Mucosa of descending colon (tissue), 3 donors: Measurements from ENCODE around the gene SEMA3E. TPM values are rescaled to one million over a fixed set of nuclear protein-coding genes. Genes with fewer than 3 reads are reported as not detected.

ENCODE experiments used
- ATAC-seq: fragments of 200-7000 bp; cut with Tn5 transposase; one replicate; pipeline ENCODE4 v1.9.1; 2020; ENCODE audit warnings: mild to moderate bottlenecking, moderate library complexity
- DNase-seq, 3 donors: peaks; one replicate each; pipeline ENCODE4 v3.0.0-alpha.2; 2020
- H3K36me3 ChIP-seq: fragments of 200-600 bp; one replicate; pipeline ENCODE4 v1.8.0; 2021; ENCODE audit warnings: low read depth, mild to moderate bottlenecking
- H3K4me1 ChIP-seq: fragments of 200-600 bp; one replicate; pipeline ENCODE4 v1.8.0; 2021; ENCODE audit warnings: low read depth, mild to moderate bottlenecking
- H3K4me3 ChIP-seq: fragments of 200-600 bp; one replicate; pipeline ENCODE4 v1.8.0; 2021; ENCODE audit warnings: mild to moderate bottlenecking
- H3K9me3 ChIP-seq: fragments of 200-600 bp; one replicate; pipeline ENCODE4 v1.8.0; 2021; ENCODE audit warnings: mild to moderate bottlenecking
- intact Hi-C, 2 donors: fragments of 100-400 bp; cut with DNase I in 1 of 2; cut with micrococcal nuclease in 1 of 2; formaldehyde crosslinking; loops; one replicate each; pipeline versions ENCODE4 v1.11.0 to v1.11.1; 2022; cut with DNase I, micrococcal nuclease
- total RNA-seq, 3 donors: library from RNA; stranded (reverse); fragmentation: NEBNext Ultra II Directional in 2 of 3; extraction: Animal tissue kit (Norgen Biotek cat#: 25700) in 2 of 3; gene quantifications; one replicate each; pipeline versions ENCODE4 v1.2.1 to v1.2.4, GENCODE V29; 2021 to 2023
- TF ChIP-seq, protein P1 (sequence below): fragments of 200-600 bp; IDR thresholded peaks from one replicate; pipeline ENCODE4 v1.8.0; 2022; ENCODE audit warnings: antibody characterized with exemption, mild to moderate bottlenecking
- donor health status: DM: no; HTN: no; CAD: no; lungs with moderate emphysema.
- donor health status: DM: no; HTN: no; CAD: no.
- donor health status: DM: no; HTN: yes; CAD: no.

SEMA3E gene
- total RNA-seq, 3 donors from 2014 or later = 1.7 to 5.8 (median 2.7) TPM

DNA sequence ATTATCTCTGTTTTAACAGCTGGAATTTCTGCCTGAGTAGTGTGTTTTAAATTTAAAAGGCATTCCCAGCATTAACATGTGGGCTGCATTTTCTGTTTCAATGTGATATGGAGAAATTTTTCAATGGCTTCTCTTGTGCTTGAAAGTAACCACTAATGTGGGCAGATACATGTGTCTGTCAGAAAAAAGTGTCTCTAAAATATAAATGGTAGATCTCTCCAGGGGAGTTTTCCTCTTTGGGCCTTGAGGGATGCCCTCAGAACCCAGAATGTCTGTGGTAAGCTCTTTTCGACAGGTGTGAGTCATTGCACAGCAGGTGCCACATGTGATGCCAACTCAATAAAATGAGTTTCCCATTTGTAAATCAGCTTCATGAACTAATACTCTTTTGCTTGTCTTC, 221.1 kb downstream of the SEMA3E start:
- H3K9me3 ChIP-seq = no peaks in the 10 kb centered on the region
- ATAC-seq = no peak
- intact Hi-C loops = no loop called here
- H3K36me3 ChIP-seq = no peaks in the 10 kb centered on the region
- H3K4me1 ChIP-seq = no peaks in the 10 kb centered on the region
- no peak for DNase-seq
- TF ChIP-seq, protein P1, sequence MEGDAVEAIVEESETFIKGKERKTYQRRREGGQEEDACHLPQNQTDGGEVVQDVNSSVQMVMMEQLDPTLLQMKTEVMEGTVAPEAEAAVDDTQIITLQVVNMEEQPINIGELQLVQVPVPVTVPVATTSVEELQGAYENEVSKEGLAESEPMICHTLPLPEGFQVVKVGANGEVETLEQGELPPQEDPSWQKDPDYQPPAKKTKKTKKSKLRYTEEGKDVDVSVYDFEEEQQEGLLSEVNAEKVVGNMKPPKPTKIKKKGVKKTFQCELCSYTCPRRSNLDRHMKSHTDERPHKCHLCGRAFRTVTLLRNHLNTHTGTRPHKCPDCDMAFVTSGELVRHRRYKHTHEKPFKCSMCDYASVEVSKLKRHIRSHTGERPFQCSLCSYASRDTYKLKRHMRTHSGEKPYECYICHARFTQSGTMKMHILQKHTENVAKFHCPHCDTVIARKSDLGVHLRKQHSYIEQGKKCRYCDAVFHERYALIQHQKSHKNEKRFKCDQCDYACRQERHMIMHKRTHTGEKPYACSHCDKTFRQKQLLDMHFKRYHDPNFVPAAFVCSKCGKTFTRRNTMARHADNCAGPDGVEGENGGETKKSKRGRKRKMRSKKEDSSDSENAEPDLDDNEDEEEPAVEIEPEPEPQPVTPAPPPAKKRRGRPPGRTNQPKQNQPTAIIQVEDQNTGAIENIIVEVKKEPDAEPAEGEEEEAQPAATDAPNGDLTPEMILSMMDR = no peak
- H3K4me3 ChIP-seq = no peak overlapping the region

DNA sequence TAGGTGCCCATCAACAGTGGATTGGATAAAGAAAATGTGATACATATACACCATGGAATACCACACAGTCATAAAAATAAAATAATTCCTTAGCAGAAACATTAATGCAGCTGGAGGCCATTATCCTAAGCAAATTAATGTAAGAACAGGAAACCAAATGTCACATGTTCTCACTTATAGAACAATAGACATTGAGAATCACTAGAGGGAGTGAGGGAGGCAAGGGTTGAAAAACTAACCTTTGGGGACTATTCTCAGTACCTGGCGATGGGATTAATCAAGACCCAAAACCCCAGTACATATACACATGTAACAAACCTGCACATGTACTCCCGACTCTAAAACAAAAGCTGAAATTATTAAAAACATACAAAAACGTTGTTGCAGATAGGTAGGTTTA, 222.6 kb downstream of the SEMA3E start:
- H3K36me3 ChIP-seq = no peaks in the 10 kb centered on the region
- no peak for ATAC-seq
- no peak overlapping the region for H3K4me3 ChIP-seq
- TF ChIP-seq, protein P1 = no peak
- H3K4me1 ChIP-seq = no peaks in the 10 kb centered on the region
- no peaks in the 10 kb centered on the region for H3K9me3 ChIP-seq
- no peak for DNase-seq
- intact Hi-C loops = no loop called here

DNA sequence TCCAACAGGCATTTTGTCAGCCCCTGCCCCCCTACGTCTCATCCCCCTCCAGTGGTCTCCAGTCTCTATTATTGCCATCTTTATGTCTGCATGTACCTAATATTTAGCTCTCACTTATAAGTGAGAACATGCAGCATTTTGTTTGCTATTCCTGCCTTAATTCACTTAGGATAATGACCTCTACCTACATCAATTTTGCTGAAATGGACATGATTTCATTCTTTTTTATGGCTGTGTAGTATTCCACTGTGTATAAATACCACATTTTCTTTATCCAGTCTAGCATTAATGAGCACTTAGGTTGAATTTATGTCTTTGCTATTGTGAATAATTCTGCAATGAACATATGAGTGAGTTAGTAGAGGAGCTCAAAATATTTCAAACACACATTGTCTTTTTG, 229.9 kb downstream of the SEMA3E start:
- DNase-seq (no peak), ATAC-seq (no peak)
- H3K9me3 ChIP-seq = no peaks in the 10 kb centered on the region
- TF ChIP-seq, protein P1 = no peak
- intact Hi-C loops = no loop called here
- no peak overlapping the region for H3K4me3 ChIP-seq
- H3K36me3 ChIP-seq = no peaks in the 10 kb centered on the region
- H3K4me1 ChIP-seq = no peaks in the 10 kb centered on the region

DNA sequence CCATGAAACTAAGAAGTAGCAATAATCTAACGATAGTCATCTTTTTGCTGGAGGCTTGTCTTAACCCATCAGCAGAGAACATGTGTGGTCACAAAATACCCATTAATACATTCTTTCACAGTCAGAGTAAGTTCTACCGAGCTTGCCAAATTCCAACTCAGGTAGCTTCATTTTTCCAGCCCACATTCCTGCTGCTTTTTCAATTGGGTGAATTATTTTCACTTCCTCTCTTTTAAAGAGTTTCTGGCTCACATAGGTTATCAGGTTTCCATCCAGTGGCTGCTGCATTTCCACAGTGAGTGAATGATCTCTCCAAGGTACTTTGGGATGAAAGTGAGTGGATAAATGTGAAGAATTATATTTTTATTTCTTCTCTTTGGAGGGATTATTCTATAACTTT, 233.1 kb downstream of the SEMA3E start:
- DNase-seq (no peak), ATAC-seq (no peak)
- Histone ChIP-seq H3K36me3 (no peaks in the 10 kb centered on the region), H3K4me3 (no peak overlapping the region), H3K9me3 (no peaks in the 10 kb centered on the region), H3K4me1 (no peaks in the 10 kb centered on the region)
- TF ChIP-seq, protein P1 = no peak
- intact Hi-C loops = no loop called here

DNA sequence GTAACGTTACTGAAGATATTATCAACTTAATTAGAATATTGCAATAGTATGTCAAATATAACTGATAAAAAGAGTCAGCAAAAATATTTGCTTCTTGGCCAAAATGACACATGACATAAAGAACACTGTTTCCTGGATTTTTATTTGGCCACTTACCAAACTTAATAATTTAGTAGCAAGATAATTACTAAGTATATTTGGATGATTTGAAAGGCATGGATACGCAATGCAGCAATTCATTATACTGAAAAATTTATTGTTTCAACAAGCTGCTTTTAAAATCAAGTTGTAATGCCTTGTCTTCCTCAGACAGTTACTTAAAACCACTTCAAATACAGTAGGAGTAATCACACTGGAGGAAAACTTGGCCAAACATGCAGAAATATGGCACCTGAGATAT, 234.0 kb downstream of the SEMA3E start:
- Histone ChIP-seq H3K9me3 (no peaks in the 10 kb centered on the region), H3K4me3 (no peak overlapping the region), H3K36me3 (no peaks in the 10 kb centered on the region), H3K4me1 (no peaks in the 10 kb centered on the region)
- ATAC-seq (no peak), DNase-seq (no peak)
- intact Hi-C loops = no loop called here
- TF ChIP-seq, protein P1 = no peak

DNA sequence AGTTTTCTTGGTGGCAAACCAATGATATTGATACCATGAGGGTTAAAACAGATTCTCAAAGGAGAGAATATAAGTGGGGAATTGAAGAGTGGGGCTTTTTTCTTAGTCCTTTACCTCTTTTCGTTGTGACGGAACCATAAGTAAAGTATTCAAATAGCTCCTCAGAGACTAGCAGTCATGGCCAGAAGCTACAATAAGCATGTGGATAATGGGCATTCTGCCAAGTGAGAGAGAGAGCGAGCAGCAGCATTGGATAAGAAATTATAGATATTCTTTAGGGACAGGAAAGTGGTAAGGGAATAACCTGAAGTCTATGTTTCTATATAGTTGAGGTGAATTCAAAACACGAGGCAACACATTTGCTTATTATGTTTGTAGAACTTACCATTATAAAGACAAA, 235.1 kb downstream of the SEMA3E start:
- Histone ChIP-seq H3K4me1 (no peaks in the 10 kb centered on the region), H3K9me3 (no peaks in the 10 kb centered on the region), H3K36me3 (no peaks in the 10 kb centered on the region), H3K4me3 (no peak overlapping the region)
- ATAC-seq (no peak), DNase-seq (no peak)
- intact Hi-C loops = no loop called here
- TF ChIP-seq, protein P1 = no peak
